Glomerular visceral epithelial cell (primary cell): Measurements from ENCODE around the gene BRME1.
"Not testable (repeated sequence)": the region's sequence is repeated elsewhere in the genome, so short reads cannot be mapped to it uniquely, and the experiment has no call there.

Source experiments
- DNase-seq: peaks from one replicate; pipeline ENCODE4 v3.0.0-alpha.2; 2016; ENCODE audit errors: extremely low spot score

Gene BRME1

GRCh38 chr19:13926715-13927114 lies 20.8 kb upstream of the BRME1 start:
- DNase-seq: no peak

DNA sequence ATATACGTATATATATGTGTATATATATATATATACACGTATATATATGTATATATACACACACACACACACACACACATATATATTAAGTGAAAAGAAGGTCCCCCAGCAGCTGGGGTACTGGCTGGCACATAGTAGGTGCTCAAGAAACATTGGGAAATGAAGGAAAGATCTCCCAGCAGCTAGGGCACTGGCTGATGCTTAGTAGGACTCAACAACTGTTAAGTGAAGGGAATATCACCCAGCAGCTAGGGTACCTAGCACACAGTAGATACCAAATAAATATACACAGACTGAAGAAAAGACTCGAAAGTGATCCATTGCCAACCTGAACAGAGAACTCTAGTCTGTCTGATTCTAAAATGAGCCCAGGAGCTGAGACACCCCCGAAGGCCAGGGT lies 20.1 kb upstream of the BRME1 start:
- no peak for DNase-seq

GRCh38 chr19:13923194-13923987 lies 17.5 kb upstream of the BRME1 start:
- no peak for DNase-seq

- not testable (repeated sequence) for DNase-seq
Measured at GRCh38 chr19:13922118-13922517, 16.2 kb upstream of the BRME1 start.

GRCh38 chr19:13920940-13921747 lies 15.2 kb upstream of the BRME1 start:
- DNase-seq: peak; percentile 33

DNA sequence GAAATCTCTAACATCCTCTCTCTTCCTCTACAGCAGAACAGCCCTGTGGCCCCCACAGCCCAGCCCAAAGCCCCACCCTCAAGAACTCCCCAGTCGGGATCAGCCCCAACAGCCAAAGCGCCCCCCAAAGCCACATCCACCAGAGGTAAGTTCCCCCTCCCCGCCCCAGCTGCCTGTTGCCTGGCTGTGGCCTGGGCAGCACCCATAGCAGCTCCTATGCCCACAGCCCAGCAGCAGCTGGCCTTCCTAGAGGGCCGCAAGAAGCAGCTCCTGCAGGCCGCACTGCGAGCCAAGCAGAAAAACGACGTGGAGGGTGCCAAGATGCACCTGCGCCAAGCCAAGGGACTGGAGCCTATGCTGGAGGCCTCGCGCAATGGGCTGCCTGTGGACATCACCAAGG lies 14.6 kb upstream of the BRME1 start:
- DNase-seq: no peak

DNA sequence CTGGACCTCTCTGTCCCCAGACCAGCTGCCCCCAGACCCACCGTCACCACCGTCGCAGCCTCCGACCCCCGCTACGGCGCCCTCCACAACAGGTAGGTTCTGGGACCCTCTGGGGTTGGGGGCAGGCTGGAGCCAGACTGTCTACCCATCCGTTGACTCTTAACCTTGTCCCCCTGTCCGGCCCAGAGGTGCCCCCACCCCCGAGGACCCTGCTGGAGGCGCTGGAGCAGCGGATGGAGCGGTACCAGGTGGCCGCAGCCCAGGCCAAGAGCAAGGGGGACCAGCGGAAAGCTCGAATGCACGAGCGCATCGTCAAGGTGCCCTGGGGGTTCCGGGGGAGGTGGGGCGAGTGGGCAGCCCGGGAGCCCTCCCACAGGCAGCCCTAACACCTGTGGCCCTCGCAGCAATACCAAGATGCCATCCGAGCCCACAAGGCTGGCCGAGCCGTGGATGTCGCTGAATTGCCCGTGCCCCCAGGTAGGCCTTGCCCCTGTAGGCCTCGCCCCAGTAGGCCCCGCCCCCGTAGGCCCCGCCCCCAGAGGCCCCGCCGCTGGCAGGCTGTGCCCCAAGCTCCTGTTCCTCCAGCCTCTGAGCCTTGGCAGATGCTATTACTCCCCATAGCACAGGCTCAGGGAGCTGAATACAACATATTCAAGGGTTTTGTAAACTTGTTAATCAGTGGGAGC lies 13.0 kb upstream of the BRME1 start:
- DNase-seq: no peak

DNA sequence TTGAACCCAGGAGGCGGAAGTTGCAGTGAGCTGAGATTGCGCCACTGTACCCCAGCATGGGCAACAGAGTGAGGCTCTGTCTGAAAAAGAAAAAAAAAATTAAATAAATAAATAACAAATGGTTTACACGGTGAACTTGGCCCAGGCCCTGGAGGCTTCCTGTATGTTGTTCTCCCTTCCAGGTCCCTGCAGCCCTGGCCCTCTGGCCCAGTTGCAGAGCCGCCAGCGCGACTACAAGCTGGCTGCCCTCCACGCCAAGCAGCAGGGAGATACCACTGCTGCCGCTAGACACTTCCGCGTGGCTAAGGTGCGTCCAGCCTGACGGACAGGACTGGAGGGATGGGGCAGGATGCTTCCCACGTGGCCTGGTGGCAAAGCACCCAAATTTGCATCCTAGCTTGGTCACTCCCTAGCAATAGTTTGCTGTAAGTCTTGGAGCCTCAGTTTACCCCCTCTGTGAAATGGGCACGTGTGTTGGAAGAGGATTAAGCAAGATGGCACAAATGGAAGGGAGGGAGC lies 12.0 kb upstream of the BRME1 start:
- no peak for DNase-seq

- no peak for DNase-seq
Measured at GRCh38 chr19:13914777-13915176, 8.9 kb upstream of the BRME1 start.

DNA sequence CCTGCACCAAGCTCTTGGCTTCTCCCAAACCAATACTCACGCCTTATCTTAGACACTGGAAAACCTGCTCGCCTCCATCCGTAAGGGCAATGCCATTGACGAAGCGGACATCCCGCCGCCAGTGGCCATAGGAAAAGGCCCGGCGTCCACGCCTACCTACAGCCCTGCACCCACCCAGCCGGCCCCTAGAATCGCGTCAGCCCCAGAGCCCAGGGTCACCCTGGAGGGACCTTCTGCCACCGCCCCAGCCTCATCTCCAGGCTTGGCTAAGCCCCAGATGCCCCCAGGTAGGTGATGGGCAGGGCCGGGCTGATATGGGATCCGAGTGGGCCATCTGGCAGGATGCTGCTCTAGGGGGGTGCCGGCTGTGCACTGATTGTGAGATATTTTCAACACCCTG lies 7.4 kb upstream of the BRME1 start:
- DNase-seq: no peak

DNA sequence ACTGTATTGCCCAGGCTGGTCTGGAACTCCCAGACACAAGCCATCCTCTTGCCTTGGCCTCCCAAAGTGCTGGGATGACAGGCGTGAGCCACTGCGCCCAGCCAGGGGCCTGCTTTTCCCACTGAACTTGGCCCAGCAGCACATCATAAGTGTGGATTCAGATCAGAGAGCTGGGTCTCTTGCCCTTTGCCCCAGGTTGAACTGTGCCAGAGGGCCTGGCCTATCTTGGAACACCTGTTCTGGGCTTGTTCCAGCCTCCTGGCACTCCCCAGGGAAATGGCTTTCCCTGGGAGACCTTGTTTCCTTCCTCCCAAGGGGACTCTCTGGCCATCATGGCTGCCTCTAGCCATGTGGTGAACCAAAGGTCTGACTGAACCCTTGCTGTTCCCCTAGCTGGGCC lies 3.5 kb upstream of the BRME1 start:
- DNase-seq: no peak

DNA sequence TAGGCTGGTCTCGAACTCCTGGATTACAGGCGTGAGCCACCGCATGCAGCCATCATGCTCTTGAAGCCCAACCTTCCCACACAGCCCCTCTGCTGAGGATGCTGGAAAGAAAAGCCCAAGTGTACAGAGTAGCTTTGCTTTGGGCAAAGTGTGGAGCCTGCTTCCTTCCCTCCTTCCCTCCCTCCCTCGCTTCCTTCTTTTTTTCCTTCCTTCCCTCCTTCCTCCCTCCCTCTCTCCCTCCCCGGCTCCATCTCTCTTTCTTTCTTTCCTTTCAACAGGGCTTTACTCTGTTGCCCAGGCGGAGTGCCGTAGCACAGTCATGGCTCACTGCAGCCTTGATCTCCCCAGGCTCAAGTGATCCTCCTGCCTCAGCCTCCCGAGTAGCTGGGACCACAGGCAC lies 2.8 kb upstream of the BRME1 start:
- DNase-seq: no peak

DNA sequence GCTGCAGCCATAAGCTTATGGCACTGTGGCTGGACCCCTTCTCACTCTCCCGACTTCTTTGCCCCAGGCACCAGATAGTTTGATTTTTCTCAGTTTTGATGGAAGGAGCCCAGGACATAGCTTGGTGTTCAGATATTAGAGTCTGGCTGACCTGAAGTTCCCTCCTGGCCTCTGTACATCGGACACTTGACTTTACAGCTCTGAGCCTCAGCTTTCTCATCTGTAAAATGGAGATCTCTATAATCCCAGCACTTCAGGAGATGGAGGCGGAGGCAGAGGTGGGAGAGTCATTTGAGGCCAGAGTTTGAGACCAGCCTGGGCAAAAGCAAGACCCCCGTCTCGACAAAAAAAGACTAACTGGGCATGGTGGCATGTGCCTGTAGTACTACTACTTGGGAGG lies 993 bp upstream of the BRME1 start:
- no peak for DNase-seq

- DNase-seq: no peak
Measured at GRCh38 chr19:13906521-13906904, 596 bp upstream of the BRME1 start.

DNA sequence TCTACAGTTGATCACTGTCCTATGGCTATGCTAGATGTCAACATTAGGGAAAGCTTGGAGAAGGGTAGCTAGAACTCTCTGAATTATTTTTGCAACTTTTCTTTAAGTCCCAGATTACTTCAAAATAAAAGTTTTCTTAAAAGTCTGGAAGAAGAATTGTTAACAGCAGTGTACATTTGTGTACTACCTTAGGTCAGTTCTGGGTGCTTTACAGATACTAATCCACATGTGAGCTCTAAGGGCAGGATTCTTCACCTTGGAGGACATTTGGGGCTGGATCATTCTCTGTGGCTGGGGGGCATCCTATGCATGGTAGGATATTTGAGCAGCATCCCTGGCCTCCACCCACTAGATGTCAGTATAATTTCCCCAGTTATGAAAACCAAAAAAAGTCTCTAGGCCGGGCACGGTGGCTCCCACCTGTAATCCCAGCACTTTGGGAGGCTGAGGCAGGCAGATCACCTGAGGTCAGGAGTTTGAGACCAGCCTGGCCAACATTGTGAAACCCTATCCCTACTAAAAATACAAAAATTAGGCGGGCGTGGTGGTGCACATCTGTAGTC lies 2.8 kb downstream of the BRME1 start:
- DNase-seq: no peak

DNA sequence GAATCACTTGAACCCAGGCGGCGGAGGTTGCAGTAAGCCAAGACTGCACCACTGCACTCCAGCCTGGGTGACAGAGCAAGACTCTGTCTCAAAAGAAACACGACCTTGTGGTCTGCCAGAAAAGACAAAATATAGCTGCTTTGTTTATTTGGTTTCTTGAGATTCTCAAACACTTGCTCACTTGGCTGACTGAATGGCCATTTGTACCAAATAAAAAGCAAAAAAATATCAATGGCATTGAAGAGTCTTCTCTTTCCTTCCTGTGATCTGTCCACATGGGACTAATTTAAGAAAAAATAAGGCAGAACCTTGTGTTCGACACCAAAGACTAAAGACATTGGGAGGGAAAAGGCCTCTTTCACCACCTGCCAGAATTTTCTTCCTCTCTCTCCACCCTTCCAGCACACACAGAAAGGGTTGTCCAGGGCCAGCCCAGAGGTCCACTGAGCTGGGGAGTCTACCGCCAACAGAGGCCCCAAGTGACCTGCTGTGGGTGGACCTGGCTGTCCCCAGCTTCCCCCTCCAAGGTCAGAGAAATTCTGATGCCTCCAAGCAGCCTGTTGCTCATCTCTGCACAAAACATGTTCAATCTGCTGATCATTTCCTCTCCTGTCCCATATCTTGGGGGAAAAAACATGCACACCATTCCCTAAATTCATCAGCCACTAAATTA lies 5.9 kb downstream of the BRME1 start:
- DNase-seq: no peak

DNA sequence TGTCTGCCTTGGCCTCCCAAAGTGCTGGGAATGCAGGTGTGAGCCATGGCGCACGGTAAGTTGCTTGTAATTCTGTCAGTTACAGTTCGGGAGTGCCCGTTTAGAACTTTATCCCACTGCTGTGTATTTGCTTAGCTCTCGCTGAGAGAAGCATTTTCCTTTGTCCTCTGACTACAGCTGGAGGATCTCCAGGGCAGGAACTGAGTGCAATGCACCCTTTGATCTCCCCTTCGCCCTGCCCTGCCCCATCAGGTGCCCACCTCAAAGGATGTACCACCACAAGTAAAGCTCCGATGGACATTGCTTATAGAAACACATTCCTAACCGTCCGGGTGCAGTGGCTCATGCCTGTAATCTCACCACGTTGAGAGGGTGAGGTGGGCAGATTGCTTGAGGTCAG lies 6.5 kb downstream of the BRME1 start:
- DNase-seq: no peak

- DNase-seq: no peak
Measured at GRCh38 chr19:13896227-13896626, 9.7 kb downstream of the BRME1 start.

DNA sequence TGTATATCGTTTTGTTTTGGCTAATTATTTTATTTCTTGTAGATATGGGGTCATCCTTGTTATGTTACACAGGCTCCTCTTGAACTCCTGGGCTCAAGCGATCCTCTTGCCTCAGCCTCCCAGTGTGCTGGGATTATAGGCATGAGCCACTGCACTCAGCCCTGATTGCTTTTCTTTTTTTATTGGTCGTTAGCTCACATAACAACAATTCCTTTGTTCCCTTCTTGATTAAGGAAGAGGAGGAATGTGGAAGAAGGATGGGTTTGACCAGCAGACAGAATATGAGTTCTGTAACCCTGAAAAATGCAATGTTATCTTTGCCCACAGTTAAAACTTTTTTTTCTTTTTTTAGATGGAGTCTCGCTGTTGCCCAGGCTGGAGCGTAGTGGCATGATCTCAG lies 11.4 kb downstream of the BRME1 start:
- DNase-seq: no peak

DNA sequence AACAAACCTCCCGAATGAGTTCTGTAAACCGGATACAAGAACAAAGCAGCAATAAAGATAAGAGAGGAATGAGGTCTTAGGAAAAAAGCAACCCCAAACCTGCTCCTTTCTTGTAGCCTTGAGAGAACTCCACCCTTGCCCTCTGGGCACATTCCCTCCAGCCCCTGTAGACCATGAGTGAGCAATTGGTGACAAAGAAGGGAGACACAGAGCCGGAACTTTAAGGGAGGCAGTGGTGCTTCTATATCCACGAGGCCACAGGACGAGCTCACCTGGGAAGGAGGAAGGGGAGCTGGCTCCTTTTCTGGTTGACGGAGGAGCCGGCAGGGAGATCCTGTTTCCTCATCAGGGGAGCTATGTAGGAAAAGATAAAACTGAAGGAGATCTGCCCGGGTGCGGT lies 13.0 kb downstream of the BRME1 start:
- DNase-seq: no peak

- no peak for DNase-seq
Measured at GRCh38 chr19:13890136-13890535, 15.8 kb downstream of the BRME1 start.

- DNase-seq: no peak
Measured at GRCh38 chr19:13888281-13888680, 17.6 kb downstream of the BRME1 start.
